Suprapubic skin (tissue), 4 donors: Measurements from ENCODE around the gene CASP10.

Source experiments
- EP300 ChIP-seq: sonication (generic); formaldehyde crosslinking; IDR thresholded peaks from one replicate; pipeline ENCODE4 v1.6.1; 2017; ENCODE audit warnings: antibody characterized with exemption
- POLR2A ChIP-seq, 2 donors: fragments of 450-650 bp; IDR thresholded peaks; one replicate each; pipeline ENCODE4 v1.6.1; 2017; ENCODE audit warnings: antibody characterized with exemption in 2 of 2, mild to moderate bottlenecking in 2 of 2, moderate library complexity in 2 of 2
- POLR2AphosphoS5 ChIP-seq, 3 donors: sonication (generic); formaldehyde crosslinking; IDR thresholded peaks; one replicate each; pipeline ENCODE4 v1.6.1; 2017; ENCODE audit warnings: antibody characterized with exemption in 3 of 3
- TF ChIP-seq, protein P1 (sequence below), 2 donors: fragments of 200-600 bp in 1 of 2; fragments of 450-650 bp in 1 of 2; sonication (generic) in 1 of 2; IDR thresholded peaks; one replicate each; pipeline ENCODE4 v1.5.1; 2016 to 2019; ENCODE audit warnings: antibody characterized with exemption in 2 of 2, mild to moderate bottlenecking in 1 of 2, moderate library complexity in 1 of 2

DNA sequence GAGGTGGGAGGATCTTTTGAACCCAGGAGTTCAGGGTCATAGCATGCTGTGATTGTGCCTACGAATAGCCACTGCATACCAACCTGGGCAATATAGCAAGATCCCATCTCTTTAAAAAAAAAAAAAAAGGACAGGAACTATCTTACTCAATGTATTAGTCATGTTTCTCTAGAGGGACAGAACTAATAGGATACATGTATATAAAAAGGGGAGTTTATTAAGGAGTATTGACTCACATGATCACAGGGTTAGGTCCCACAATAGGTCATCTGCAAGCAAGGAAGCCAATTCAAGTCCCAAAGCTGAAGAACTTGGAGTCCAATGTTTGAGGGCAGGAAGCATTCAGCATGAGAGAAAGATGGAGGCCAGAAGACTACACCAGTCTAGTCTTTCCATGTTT lies 18.8 kb upstream of the CASP10 start:
- TF ChIP-seq, protein P1, sequence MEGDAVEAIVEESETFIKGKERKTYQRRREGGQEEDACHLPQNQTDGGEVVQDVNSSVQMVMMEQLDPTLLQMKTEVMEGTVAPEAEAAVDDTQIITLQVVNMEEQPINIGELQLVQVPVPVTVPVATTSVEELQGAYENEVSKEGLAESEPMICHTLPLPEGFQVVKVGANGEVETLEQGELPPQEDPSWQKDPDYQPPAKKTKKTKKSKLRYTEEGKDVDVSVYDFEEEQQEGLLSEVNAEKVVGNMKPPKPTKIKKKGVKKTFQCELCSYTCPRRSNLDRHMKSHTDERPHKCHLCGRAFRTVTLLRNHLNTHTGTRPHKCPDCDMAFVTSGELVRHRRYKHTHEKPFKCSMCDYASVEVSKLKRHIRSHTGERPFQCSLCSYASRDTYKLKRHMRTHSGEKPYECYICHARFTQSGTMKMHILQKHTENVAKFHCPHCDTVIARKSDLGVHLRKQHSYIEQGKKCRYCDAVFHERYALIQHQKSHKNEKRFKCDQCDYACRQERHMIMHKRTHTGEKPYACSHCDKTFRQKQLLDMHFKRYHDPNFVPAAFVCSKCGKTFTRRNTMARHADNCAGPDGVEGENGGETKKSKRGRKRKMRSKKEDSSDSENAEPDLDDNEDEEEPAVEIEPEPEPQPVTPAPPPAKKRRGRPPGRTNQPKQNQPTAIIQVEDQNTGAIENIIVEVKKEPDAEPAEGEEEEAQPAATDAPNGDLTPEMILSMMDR (IDR thresholded peaks at IDR 0.05), result no peak
- no peak for TF ChIP-seq POLR2A (IDR thresholded peaks at IDR 0.05)
- TF ChIP-seq EP300, result no peak
- no peak for TF ChIP-seq POLR2AphosphoS5 (IDR thresholded peaks at IDR 0.05)
